ENCODE data around the gene ZMYM4. TPM values are rescaled to one million over a fixed set of nuclear protein-coding genes. Genes with fewer than 3 reads are reported as not detected.

Gene ZMYM4
- total RNA-seq, 1 experiment from 2014 or later, result 66.0 TPM

DNA sequence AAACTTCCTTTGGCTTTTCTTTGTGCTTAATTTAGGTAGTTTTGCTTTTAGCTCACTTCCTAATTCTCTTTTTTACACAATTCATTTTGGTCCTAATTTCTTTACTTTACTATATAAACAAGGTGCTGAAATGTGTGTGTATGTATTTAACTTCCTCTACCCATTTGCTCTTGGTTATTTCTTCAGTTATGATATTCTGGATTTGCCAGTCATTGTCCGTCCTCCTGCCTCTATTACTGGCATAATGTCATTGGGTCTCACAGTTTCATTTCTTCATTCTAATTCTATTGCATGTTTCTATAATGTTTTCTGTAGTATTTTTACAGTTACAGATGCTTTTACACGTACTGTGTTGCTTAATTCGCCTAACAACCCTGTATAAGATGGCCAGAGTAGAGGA, 96.2 kb downstream of the ZMYM4 start:
- Histone ChIP-seq H3K9me3 (ENCODE audit: control insufficient read depth, low read depth, low read length) (no peaks in the 10 kb centered on the region), H3K79me2 (ENCODE audit: insufficient read depth, low read length) (no peaks in the 10 kb centered on the region), H2BK5ac (ENCODE audit: insufficient read length, low read length) (no peak overlapping the region), H2BK12ac (ENCODE audit: insufficient read length, low read depth, low read length) (no peak overlapping the region), H3K23ac (ENCODE audit: insufficient read length, low read depth, low read length) (no peak overlapping the region), H3K4me1 (ENCODE audit: insufficient read depth, low read length) (peaks cover 3% of the 10 kb centered on the region; the same call in 1 of the 2 replicates), H2AK5ac (ENCODE audit: insufficient read length, low read length) (no peak overlapping the region), H4K8ac (replicated peaks; ENCODE audit: insufficient read length, low read depth, low read length) (no peak overlapping the region), H3K27me3 (ENCODE audit: insufficient read depth, low read length) (no peaks in the 10 kb centered on the region), H3K56ac (ENCODE audit: insufficient read length, low read depth, low read length) (no peak overlapping the region), H3T11ph (ENCODE audit: low read length) (no peak overlapping the region), H2BK20ac (ENCODE audit: low read depth, low read length, poor library complexity, severe bottlenecking) (no peak overlapping the region), H3K79me1 (ENCODE audit: insufficient read depth, low read depth, low read length, poor library complexity, severe bottlenecking) (no peaks in the 10 kb centered on the region), H4K20me1 (ENCODE audit: control insufficient read depth, insufficient read depth, insufficient read length) (no peaks in the 10 kb centered on the region), H4K91ac (ENCODE audit: insufficient read length, low read depth, low read length) (no peak overlapping the region), H3K18ac (ENCODE audit: insufficient read length, low read depth, low read length) (no peak overlapping the region), H3K23me2 (ENCODE audit: insufficient read length, low read depth, low read length, poor library complexity, severe bottlenecking) (no peaks in the 10 kb centered on the region), H2BK120ac (ENCODE audit: low read depth, low read length, poor library complexity, severe bottlenecking) (no peak overlapping the region), H3K4me2 (ENCODE audit: insufficient read depth, insufficient read length, low read length) (no peak overlapping the region), H4K5ac (ENCODE audit: insufficient read length, low read depth, low read length) (no peak overlapping the region), H2AFZ (ENCODE audit: low read length) (no peak overlapping the region), H3K9ac (ENCODE audit: extremely low read depth, insufficient read length, low read length) (no peak overlapping the region), H3K4ac (ENCODE audit: low read depth, low read length) (no peak overlapping the region), H3K14ac (ENCODE audit: insufficient read depth, low read length) (no peak overlapping the region), H2BK15ac (ENCODE audit: low read depth, low read length) (no peak overlapping the region), H3K27ac (ENCODE audit: insufficient read length, low read depth, low read length) (no peak overlapping the region)
- peak overlapping the region in 2 of 3 experiments; percentile 1 to 41; a peak in 1 of 7 replicates for H3K27ac Mint-ChIP-seq
- no peak for DNase-seq
- no peak overlapping the region for H3K4me3 Mint-ChIP-seq
- peaks cover 8 to 25% (median 16%) of the 10 kb centered on the region in 3 experiments; a peak in 6 of 7 replicates for H3K36me3 Mint-ChIP-seq (ENCODE audit: insufficient read depth in 1 of 3, low read depth in 3 of 3)
- H3K9me3 Mint-ChIP-seq, result no peaks in the 10 kb centered on the region
- H3K4me1 Mint-ChIP-seq, result peaks cover 4 to 9% of the 10 kb centered on the region in 2 experiments
- no peaks in the 10 kb centered on the region for H3K27me3 Mint-ChIP-seq (ENCODE audit: low read depth)
- TF ChIP-seq, protein P1, sequence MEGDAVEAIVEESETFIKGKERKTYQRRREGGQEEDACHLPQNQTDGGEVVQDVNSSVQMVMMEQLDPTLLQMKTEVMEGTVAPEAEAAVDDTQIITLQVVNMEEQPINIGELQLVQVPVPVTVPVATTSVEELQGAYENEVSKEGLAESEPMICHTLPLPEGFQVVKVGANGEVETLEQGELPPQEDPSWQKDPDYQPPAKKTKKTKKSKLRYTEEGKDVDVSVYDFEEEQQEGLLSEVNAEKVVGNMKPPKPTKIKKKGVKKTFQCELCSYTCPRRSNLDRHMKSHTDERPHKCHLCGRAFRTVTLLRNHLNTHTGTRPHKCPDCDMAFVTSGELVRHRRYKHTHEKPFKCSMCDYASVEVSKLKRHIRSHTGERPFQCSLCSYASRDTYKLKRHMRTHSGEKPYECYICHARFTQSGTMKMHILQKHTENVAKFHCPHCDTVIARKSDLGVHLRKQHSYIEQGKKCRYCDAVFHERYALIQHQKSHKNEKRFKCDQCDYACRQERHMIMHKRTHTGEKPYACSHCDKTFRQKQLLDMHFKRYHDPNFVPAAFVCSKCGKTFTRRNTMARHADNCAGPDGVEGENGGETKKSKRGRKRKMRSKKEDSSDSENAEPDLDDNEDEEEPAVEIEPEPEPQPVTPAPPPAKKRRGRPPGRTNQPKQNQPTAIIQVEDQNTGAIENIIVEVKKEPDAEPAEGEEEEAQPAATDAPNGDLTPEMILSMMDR (conservative IDR thresholded peaks at IDR 0.05), result no peak
- WGBS (ENCODE audit: extremely low coverage, insufficient read length, low lambda C conversion rate), result no CpG with 5 or more reads among the region's 3 CpGs

Measured in H9 (cell line).